Activated naive CD8-positive, alpha-beta T cell treated with anti-CD3 and anti-CD28 coated beads, Interleukin-2, amount 50 U/mL, for 24 hours (primary cell): ENCODE results near the gene FGF7.
"Not testable (repeated sequence)": the region's sequence is repeated elsewhere in the genome, so short reads cannot be mapped to it uniquely, and the experiment has no call there.

Experiments used
- ATAC-seq: fragments of 150-1000 bp; cut with Tn5 transposase; one replicate; pipeline ENCODE4 v1.10.0; 2021
- DNase-seq: peaks from one replicate; pipeline ENCODE4 v3.0.0; 2021
- H3K27ac Mint-ChIP-seq: one replicate; pipeline ENCODE4 v1.8.0; 2021; ENCODE audit warnings: mild to moderate bottlenecking, mixed read lengths
- H3K27me3 Mint-ChIP-seq: one replicate; pipeline ENCODE4 v1.8.0; 2021; ENCODE audit warnings: mixed read lengths
- H3K36me3 Mint-ChIP-seq: one replicate; pipeline ENCODE4 v1.8.0; 2021; ENCODE audit warnings: low read depth, mixed read lengths
- H3K4me1 Mint-ChIP-seq: one replicate; pipeline ENCODE4 v1.8.0; 2021; ENCODE audit warnings: mixed read lengths
- H3K4me3 Mint-ChIP-seq: one replicate; pipeline ENCODE4 v1.8.0; 2021; ENCODE audit warnings: mild to moderate bottlenecking, moderate library complexity, mixed read lengths
- H3K9me3 Mint-ChIP-seq: one replicate; pipeline ENCODE4 v1.8.0; 2021; ENCODE audit warnings: mixed read lengths

FGF7 gene

GRCh38 chr15:49462232-49462844, 39.3 kb downstream of the FGF7 start:
- H3K4me3 Mint-ChIP-seq, result no peak overlapping the region
- H3K9me3 Mint-ChIP-seq, result no peaks in the 10 kb centered on the region
- H3K27me3 Mint-ChIP-seq, result no peaks in the 10 kb centered on the region
- ATAC-seq, result no peak
- H3K4me1 Mint-ChIP-seq, result no peaks in the 10 kb centered on the region
- no peak for DNase-seq
- no peak overlapping the region for H3K27ac Mint-ChIP-seq
- no peaks in the 10 kb centered on the region for H3K36me3 Mint-ChIP-seq

DNA sequence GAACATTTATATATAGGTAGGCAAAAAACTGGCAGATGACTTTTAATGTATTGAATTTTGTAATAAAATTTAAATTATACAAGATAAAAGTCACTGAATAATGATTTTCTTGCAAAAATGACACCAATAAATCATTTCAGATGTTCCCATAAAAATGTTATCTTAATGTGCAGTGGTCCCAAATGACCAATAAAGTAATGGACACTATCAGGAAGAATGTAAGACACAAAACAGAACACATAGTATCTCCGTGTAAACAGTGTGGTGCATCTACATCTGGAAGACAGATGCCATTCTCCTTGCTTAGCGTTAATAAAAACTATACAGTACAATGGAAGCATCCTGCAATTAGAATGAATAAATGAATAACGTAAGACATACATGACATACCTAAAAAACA, 41.5 kb downstream of the FGF7 start:
- H3K27me3 Mint-ChIP-seq, result no peaks in the 10 kb centered on the region
- no peaks in the 10 kb centered on the region for H3K4me1 Mint-ChIP-seq
- H3K9me3 Mint-ChIP-seq, result no peaks in the 10 kb centered on the region
- no peak overlapping the region for H3K4me3 Mint-ChIP-seq
- no peaks in the 10 kb centered on the region for H3K36me3 Mint-ChIP-seq
- no peak overlapping the region for H3K27ac Mint-ChIP-seq
- ATAC-seq, result no peak
- no peak for DNase-seq

DNA sequence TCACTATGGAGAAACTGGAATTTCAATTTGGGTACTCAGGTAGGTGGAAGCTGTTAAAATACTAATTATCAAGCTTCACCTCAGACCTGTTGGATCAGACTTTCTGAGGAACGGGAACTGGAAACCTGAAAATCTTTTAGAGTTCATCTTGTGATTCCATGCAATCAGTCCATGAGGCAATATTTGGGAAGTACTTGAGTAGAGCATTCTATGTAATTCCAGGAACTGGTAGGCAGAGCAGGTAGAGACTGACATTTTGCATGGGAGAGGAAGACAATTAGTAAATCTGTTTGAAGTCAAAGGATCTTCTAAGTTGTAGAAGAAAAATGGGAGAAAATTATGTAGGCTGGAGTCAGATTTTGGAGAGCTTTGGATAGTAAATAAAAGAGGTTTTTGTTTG, 43.1 kb downstream of the FGF7 start:
- no peaks in the 10 kb centered on the region for H3K4me1 Mint-ChIP-seq
- no peak overlapping the region for H3K4me3 Mint-ChIP-seq
- DNase-seq (no peak), ATAC-seq (no peak)
- no peak overlapping the region for H3K27ac Mint-ChIP-seq
- H3K27me3 Mint-ChIP-seq, result no peaks in the 10 kb centered on the region
- H3K36me3 Mint-ChIP-seq, result no peaks in the 10 kb centered on the region
- no peaks in the 10 kb centered on the region for H3K9me3 Mint-ChIP-seq

GRCh38 chr15:49467746-49468480, 44.9 kb downstream of the FGF7 start:
- no peaks in the 10 kb centered on the region for H3K9me3 Mint-ChIP-seq
- ATAC-seq (no peak), DNase-seq (no peak)
- H3K4me3 Mint-ChIP-seq, result no peak overlapping the region
- peaks cover 3% of the 10 kb centered on the region for H3K4me1 Mint-ChIP-seq
- no peak overlapping the region for H3K27ac Mint-ChIP-seq
- no peaks in the 10 kb centered on the region for H3K36me3 Mint-ChIP-seq
- no peaks in the 10 kb centered on the region for H3K27me3 Mint-ChIP-seq

- Mint-ChIP-seq H3K4me3 (no peak overlapping the region), H3K36me3 (no peaks in the 10 kb centered on the region), H3K27ac (no peak overlapping the region), H3K27me3 (no peaks in the 10 kb centered on the region), H3K4me1 (peaks cover 3% of the 10 kb centered on the region), H3K9me3 (no peaks in the 10 kb centered on the region)
- DNase-seq (no peak), ATAC-seq (no peak)
Measured at GRCh38 chr15:49468481-49468839, 45.4 kb downstream of the FGF7 start.

DNA sequence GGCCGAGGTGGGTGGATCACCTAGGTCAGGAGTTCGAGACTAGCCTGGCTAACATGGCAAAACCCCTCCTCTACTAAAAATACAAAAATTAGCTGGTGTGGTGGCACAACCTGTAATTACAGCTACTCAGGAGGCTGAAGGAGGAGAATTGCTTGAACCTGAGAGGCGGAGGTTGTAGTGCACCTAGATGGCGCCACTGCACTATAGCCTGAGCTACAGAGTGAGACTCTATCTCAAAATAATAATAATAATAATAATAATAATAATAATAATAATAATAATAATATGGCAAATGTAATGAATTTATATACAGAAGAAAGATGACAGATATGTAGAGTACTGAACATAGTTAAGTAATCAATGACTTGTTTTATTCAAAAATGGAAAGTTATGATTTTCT, 48.2 kb downstream of the FGF7 start:
- H3K27me3 Mint-ChIP-seq, ATAC-seq, H3K4me3 Mint-ChIP-seq, H3K4me1 Mint-ChIP-seq, H3K9me3 Mint-ChIP-seq, H3K36me3 Mint-ChIP-seq, H3K27ac Mint-ChIP-seq: not testable (repeated sequence)
- DNase-seq, result peak; percentile 54

GRCh38 chr15:49471733-49472132, 48.7 kb downstream of the FGF7 start:
- no peak for ATAC-seq
- DNase-seq, result no peak
- Mint-ChIP-seq H3K4me1 (peaks cover 3% of the 10 kb centered on the region), H3K4me3 (no peak overlapping the region), H3K9me3 (no peaks in the 10 kb centered on the region), H3K27me3 (peaks cover 5% of the 10 kb centered on the region), H3K36me3 (no peaks in the 10 kb centered on the region), H3K27ac (no peak overlapping the region)

GRCh38 chr15:49472338-49472737, 49.3 kb downstream of the FGF7 start:
- ATAC-seq (no peak), DNase-seq (no peak)
- Mint-ChIP-seq H3K4me3 (no peak overlapping the region), H3K27ac (no peak overlapping the region), H3K4me1 (peaks cover 3% of the 10 kb centered on the region), H3K36me3 (no peaks in the 10 kb centered on the region), H3K9me3 (no peaks in the 10 kb centered on the region), H3K27me3 (peaks cover 5% of the 10 kb centered on the region)

DNA sequence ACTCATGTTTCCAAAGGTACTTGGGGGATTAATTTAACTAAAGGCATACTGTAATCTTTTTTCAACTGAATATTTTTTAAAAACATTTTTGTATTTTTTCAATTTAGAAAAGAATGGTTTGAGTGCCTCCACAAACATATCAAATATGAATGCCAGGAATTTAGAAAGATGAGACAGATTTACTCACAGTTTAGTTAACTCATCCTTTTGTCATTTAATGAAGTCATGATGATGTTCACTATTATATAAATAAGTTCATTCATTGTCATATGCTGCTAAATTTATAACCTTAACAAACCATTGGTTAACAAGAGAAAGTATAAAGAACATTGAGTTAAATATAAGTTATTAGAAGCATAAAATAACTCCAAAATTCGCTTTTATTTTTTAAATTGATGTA, 50.0 kb downstream of the FGF7 start:
- Mint-ChIP-seq H3K27me3 (peaks cover 5% of the 10 kb centered on the region), H3K4me1 (peaks cover 3% of the 10 kb centered on the region), H3K4me3 (no peak overlapping the region), H3K36me3 (no peaks in the 10 kb centered on the region), H3K9me3 (no peaks in the 10 kb centered on the region), H3K27ac (no peak overlapping the region)
- ATAC-seq (no peak), DNase-seq (no peak)

- H3K9me3 Mint-ChIP-seq, H3K4me3 Mint-ChIP-seq, H3K36me3 Mint-ChIP-seq, DNase-seq, H3K27me3 Mint-ChIP-seq, ATAC-seq, H3K4me1 Mint-ChIP-seq, H3K27ac Mint-ChIP-seq: not testable (repeated sequence)
Measured at GRCh38 chr15:49478021-49478420, 55.0 kb downstream of the FGF7 start.

DNA sequence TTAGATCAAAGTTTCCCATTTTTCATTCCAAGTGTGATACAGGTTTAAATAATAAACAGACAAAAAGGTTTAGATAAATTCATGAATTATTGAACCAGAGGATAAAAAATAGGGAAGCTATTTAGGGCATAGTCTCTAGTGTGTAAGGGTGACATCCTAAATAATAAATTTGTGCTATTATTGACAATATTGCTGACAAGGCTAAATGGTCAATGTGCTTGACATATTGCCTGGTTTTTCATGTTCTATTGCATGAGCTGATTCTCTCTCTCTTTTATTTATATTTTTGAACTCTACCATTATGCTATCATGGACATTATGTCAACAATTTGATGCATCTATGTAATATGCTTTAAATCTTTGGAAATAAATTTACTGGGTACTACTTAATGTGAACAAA, 55.9 kb downstream of the FGF7 start:
- not testable (repeated sequence) for H3K4me1 Mint-ChIP-seq, H3K36me3 Mint-ChIP-seq, ATAC-seq, DNase-seq, H3K27ac Mint-ChIP-seq, H3K27me3 Mint-ChIP-seq, H3K4me3 Mint-ChIP-seq, H3K9me3 Mint-ChIP-seq

DNA sequence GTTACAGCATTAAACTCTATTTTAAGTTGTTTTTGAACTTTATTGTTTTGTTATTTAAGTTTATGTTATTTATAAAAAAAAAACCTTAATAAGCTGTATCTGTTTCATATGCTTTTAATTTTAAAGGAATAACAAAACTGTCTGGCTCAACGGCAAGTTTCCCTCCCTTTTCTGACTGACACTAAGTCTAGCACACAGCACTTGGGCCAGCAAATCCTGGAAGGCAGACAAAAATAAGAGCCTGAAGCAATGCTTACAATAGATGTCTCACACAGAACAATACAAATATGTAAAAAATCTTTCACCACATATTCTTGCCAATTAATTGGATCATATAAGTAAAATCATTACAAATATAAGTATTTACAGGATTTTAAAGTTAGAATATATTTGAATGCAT, 62.4 kb downstream of the FGF7 start:
- ATAC-seq, H3K9me3 Mint-ChIP-seq, DNase-seq, H3K27me3 Mint-ChIP-seq, H3K4me3 Mint-ChIP-seq, H3K27ac Mint-ChIP-seq, H3K36me3 Mint-ChIP-seq, H3K4me1 Mint-ChIP-seq: not testable (repeated sequence)

DNA sequence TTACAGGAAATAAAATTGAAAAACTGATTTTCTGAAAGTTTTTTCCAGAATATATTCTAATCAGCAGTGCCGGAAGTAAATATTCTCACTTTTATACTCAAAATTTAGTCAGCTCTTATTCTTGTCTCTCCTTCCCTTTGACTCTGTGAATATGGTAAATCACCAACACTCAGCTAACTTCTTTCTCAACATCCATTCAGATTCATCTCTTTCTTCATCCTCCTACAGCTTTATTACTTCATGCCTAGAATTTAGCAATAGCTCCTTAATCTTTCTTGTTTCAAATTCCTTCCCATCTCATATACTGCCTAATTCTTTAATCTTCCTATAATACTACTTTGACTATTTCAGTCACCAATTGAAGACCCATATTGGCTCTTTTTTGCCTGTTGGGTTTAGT, 67.9 kb downstream of the FGF7 start:
- no peak for ATAC-seq
- Mint-ChIP-seq H3K27me3 (no peaks in the 10 kb centered on the region), H3K4me3 (no peak overlapping the region), H3K27ac (no peak overlapping the region), H3K36me3 (no peaks in the 10 kb centered on the region), H3K4me1 (no peaks in the 10 kb centered on the region), H3K9me3 (no peaks in the 10 kb centered on the region)
- no peak for DNase-seq

- ATAC-seq (no peak), DNase-seq (no peak)
- no peaks in the 10 kb centered on the region for H3K4me1 Mint-ChIP-seq
- no peak overlapping the region for H3K27ac Mint-ChIP-seq
- H3K27me3 Mint-ChIP-seq, result no peaks in the 10 kb centered on the region
- H3K36me3 Mint-ChIP-seq, result no peaks in the 10 kb centered on the region
- H3K4me3 Mint-ChIP-seq, result no peak overlapping the region
- no peaks in the 10 kb centered on the region for H3K9me3 Mint-ChIP-seq
Measured at GRCh38 chr15:49492151-49492550, 69.1 kb downstream of the FGF7 start.

DNA sequence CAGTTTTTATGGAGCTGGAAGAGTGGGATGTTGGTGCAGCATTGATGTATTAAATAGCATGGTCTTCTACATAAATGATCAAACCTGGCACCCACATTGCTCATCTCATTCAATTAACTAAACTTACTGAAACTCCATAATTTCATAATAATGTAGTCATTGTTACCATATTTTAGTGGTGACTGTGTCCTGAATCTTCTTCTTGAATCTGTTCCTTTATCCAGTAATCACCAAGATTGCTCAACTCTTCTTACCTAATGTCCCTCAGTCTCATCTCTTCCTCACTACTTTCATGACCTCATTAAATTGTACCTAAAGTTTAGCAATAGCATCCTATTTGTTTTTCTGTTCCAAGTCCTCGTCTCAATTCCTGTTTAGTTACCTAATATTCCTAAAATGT, 69.8 kb downstream of the FGF7 start:
- ATAC-seq, result no peak
- no peaks in the 10 kb centered on the region for H3K4me1 Mint-ChIP-seq
- H3K27me3 Mint-ChIP-seq, result no peaks in the 10 kb centered on the region
- H3K27ac Mint-ChIP-seq, result no peak overlapping the region
- no peaks in the 10 kb centered on the region for H3K9me3 Mint-ChIP-seq
- DNase-seq, result no peak
- H3K36me3 Mint-ChIP-seq, result no peaks in the 10 kb centered on the region
- no peak overlapping the region for H3K4me3 Mint-ChIP-seq

- DNase-seq, result no peak
- Mint-ChIP-seq H3K27me3 (peaks cover 2% of the 10 kb centered on the region), H3K36me3 (no peaks in the 10 kb centered on the region), H3K27ac (no peak overlapping the region), H3K4me3 (no peak overlapping the region), H3K4me1 (no peaks in the 10 kb centered on the region), H3K9me3 (peaks cover 4% of the 10 kb centered on the region)
- ATAC-seq, result no peak
Measured at GRCh38 chr15:49494842-49495241, 71.8 kb downstream of the FGF7 start.
